ENCODE results near the gene SH3BGRL3.
"Not testable (repeated sequence)": the region's sequence is repeated elsewhere in the genome, so short reads cannot be mapped to it uniquely, and the experiment has no call there.

The SH3BGRL3 gene

GRCh38 chr1:26318338-26319064 is 38.6 kb downstream of the SH3BGRL3 start:
- DNase-seq = no peak

- no peak for DNase-seq
Observed at GRCh38 chr1:26320896-26321295, 41.0 kb downstream of the SH3BGRL3 start.

GRCh38 chr1:26321315-26322041 is 41.6 kb downstream of the SH3BGRL3 start:
- peak; percentile 92 to 97 (median 94) for DNase-seq

GRCh38 chr1:26322042-26322331 is 42.1 kb downstream of the SH3BGRL3 start:
- no peak for DNase-seq

- DNase-seq = no peak
Observed at GRCh38 chr1:26323382-26323781, 43.5 kb downstream of the SH3BGRL3 start.

- no peak for DNase-seq
Observed at GRCh38 chr1:26324550-26324949, 44.7 kb downstream of the SH3BGRL3 start.

GRCh38 chr1:26327956-26328362 is 48.1 kb downstream of the SH3BGRL3 start:
- DNase-seq = no peak

- no peak for DNase-seq
Observed at GRCh38 chr1:26328597-26328996, 48.7 kb downstream of the SH3BGRL3 start.

GRCh38 chr1:26329380-26329779 is 49.5 kb downstream of the SH3BGRL3 start:
- not testable (repeated sequence) for DNase-seq

- no peak for DNase-seq
Observed at GRCh38 chr1:26330276-26330675, 50.4 kb downstream of the SH3BGRL3 start.

Data from activated naive CD4-positive, alpha-beta T cell (primary cell).